HEK293 (cell line): Measurements from ENCODE around the gene SPRR2A.
A peak's percentile ranks its signal among the peaks of the same experiment; 100 is the strongest.

Experiments
- CTCF ChIA-PET: fragments of 350-600 bp; formaldehyde crosslinking; extraction: SDS; loops from one replicate; lab custom pipeline; 2021; ENCODE audit warnings: antibody characterized with exemption; lab: Yijun Ruan, JAX
- POLR2A ChIA-PET: fragments of 300-600 bp; formaldehyde crosslinking; extraction: SDS; loops from one replicate; lab custom pipeline; 2020; ENCODE audit warnings: antibody characterized with exemption, inconsistent platforms; lab: Yijun Ruan, JAX
- H3K27ac ChIP-seq: fragments of 200-500 bp; sonication (Bioruptor generic); 2 replicates; pipeline ENCODE4 v1.5.1; 2014; ENCODE audit warnings: low read depth, low read length, control low read depth, inconsistent platforms; ENCODE audit errors: extremely low read depth
- H3K36me3 ChIP-seq, 2 experiments: fragments of 200-500 bp in 1 of 2; sonication (Bioruptor generic) in 1 of 2; 1 replicate in 1 of 2; 2 replicates in 1 of 2; pipeline ENCODE4 v1.5.1; 2014 to 2017; ENCODE audit warnings: inconsistent platforms in 2 of 2, low read length in 2 of 2; ENCODE audit not compliant: control insufficient read depth in 2 of 2, insufficient read depth in 1 of 2
- H3K4me1 ChIP-seq: fragments of 200-500 bp; sonication (Bioruptor generic); 2 replicates; pipeline ENCODE4 v1.5.1; 2014; ENCODE audit warnings: mild to moderate bottlenecking, low read length, inconsistent platforms; ENCODE audit not compliant: control insufficient read depth, insufficient read depth
- H3K4me3 ChIP-seq: 2 replicates; pipeline ENCODE4 v1.5.1; 2011; ENCODE audit warnings: low read depth, mild to moderate bottlenecking, control low read depth, low read length, moderate library complexity
- H3K9me3 ChIP-seq: fragments of 200-500 bp; sonication (Bioruptor generic); 2 replicates; pipeline ENCODE4 v1.5.1; 2014; ENCODE audit warnings: low read depth, low read length, inconsistent platforms; ENCODE audit not compliant: control insufficient read depth, insufficient read depth
- CTCF ChIP-seq: fragments of 450-650 bp; formaldehyde crosslinking; IDR thresholded peaks from 2 replicates; pipeline ENCODE4 v1.5.1; 2016; ENCODE audit warnings: missing biosample characterization, missing genetic modification characterization
- HOXA7 ChIP-seq: sonication (generic); formaldehyde crosslinking; IDR thresholded peaks from 2 replicates; pipeline ENCODE4 v1.8.1; 2022; ENCODE audit warnings: missing genetic modification reagents, borderline replicate concordance
- HOXD13 ChIP-seq: sonication (generic); formaldehyde crosslinking; IDR thresholded peaks from 2 replicates; pipeline ENCODE4 v1.8.0; 2022; ENCODE audit warnings: missing genetic modification reagents, borderline replicate concordance
- KLF10 ChIP-seq: fragments of 450-650 bp; IDR thresholded peaks from 2 replicates; pipeline ENCODE4 v1.5.1; 2018; ENCODE audit warnings: missing biosample characterization, mild to moderate bottlenecking, missing genetic modification characterization
- REST ChIP-seq: fragments of 450-650 bp; formaldehyde crosslinking; IDR thresholded peaks from 2 replicates; pipeline ENCODE4 v1.5.1; 2016; ENCODE audit warnings: missing biosample characterization, missing genetic modification characterization
- SCRT2 ChIP-seq: fragments of 450-650 bp; formaldehyde crosslinking; IDR thresholded peaks from 2 replicates; pipeline ENCODE4 v1.5.1; 2016; ENCODE audit warnings: missing biosample characterization, missing genetic modification characterization
- ZBTB7A ChIP-seq: fragments of 450-650 bp; formaldehyde crosslinking; IDR thresholded peaks from 2 replicates; pipeline ENCODE4 v1.5.1; 2016; ENCODE audit warnings: low read depth, missing biosample characterization, missing genetic modification characterization
- ZBTB8A ChIP-seq: fragments of 450-650 bp; formaldehyde crosslinking; IDR thresholded peaks from 2 replicates; pipeline ENCODE4 v1.5.1; 2016; ENCODE audit warnings: missing biosample characterization, missing genetic modification characterization
- ZFP37 ChIP-seq: fragments of 450-650 bp; formaldehyde crosslinking; IDR thresholded peaks from 2 replicates; pipeline ENCODE4 v1.5.1; 2016; ENCODE audit warnings: missing biosample characterization, missing genetic modification characterization
- ZNF184 ChIP-seq: fragments of 450-650 bp; IDR thresholded peaks from 2 replicates; pipeline ENCODE4 v1.5.1; 2018; ENCODE audit warnings: missing biosample characterization, mild to moderate bottlenecking, missing genetic modification characterization
- ZNF211 ChIP-seq: fragments of 450-650 bp; formaldehyde crosslinking; IDR thresholded peaks from 2 replicates; pipeline ENCODE4 v1.5.1; 2016; ENCODE audit warnings: low read depth, missing biosample characterization, missing genetic modification characterization
- ZNF223 ChIP-seq: fragments of 450-650 bp; formaldehyde crosslinking; IDR thresholded peaks from 2 replicates; pipeline ENCODE4 v1.5.1; 2016; ENCODE audit warnings: missing biosample characterization, missing genetic modification characterization
- ZNF266 ChIP-seq: fragments of 450-650 bp; formaldehyde crosslinking; IDR thresholded peaks from 2 replicates; pipeline ENCODE4 v1.5.1; 2016; ENCODE audit warnings: missing biosample characterization, missing genetic modification characterization, low read depth
- ZNF350 ChIP-seq: fragments of 450-650 bp; formaldehyde crosslinking; IDR thresholded peaks from 2 replicates; pipeline ENCODE4 v1.5.0; 2017; ENCODE audit warnings: missing biosample characterization, mild to moderate bottlenecking, missing genetic modification characterization
- ZNF366 ChIP-seq: fragments of 450-650 bp; formaldehyde crosslinking; conservative IDR thresholded peaks from 2 replicates; pipeline ENCODE4 v1.5.1; 2016; ENCODE audit warnings: missing biosample characterization, missing genetic modification characterization
- ZNF596 ChIP-seq: fragments of 450-650 bp; IDR thresholded peaks from 2 replicates; pipeline ENCODE4 v1.5.0; 2018; ENCODE audit warnings: missing biosample characterization, mild to moderate bottlenecking, missing genetic modification characterization, moderate library complexity
- ZNF610 ChIP-seq: fragments of 450-650 bp; formaldehyde crosslinking; IDR thresholded peaks from 2 replicates; pipeline ENCODE4 v1.5.1; 2016; ENCODE audit warnings: missing biosample characterization, missing genetic modification characterization, borderline replicate concordance
- ZNF654 ChIP-seq: fragments of 450-650 bp; formaldehyde crosslinking; IDR thresholded peaks from 2 replicates; pipeline ENCODE4 v1.5.1; 2016; ENCODE audit warnings: low read depth, missing biosample characterization, missing genetic modification characterization
- ZNF660 ChIP-seq: fragments of 450-650 bp; IDR thresholded peaks from 2 replicates; pipeline ENCODE4 v1.5.1; 2018; ENCODE audit warnings: missing biosample characterization, mild to moderate bottlenecking, missing genetic modification characterization
- ZNF76 ChIP-seq: fragments of 450-650 bp; formaldehyde crosslinking; IDR thresholded peaks from 2 replicates; pipeline ENCODE4; 2016; ENCODE audit warnings: low read depth, missing biosample characterization, missing genetic modification characterization, borderline replicate concordance
- ZNF768 ChIP-seq: fragments of 450-650 bp; formaldehyde crosslinking; IDR thresholded peaks from 2 replicates; pipeline ENCODE4 v1.5.1; 2018; ENCODE audit warnings: missing biosample characterization, mild to moderate bottlenecking, missing genetic modification characterization
- ZNF777 ChIP-seq: fragments of 450-650 bp; formaldehyde crosslinking; IDR thresholded peaks from 2 replicates; pipeline ENCODE4 v1.5.1; 2017; ENCODE audit warnings: missing biosample characterization, missing genetic modification characterization, borderline replicate concordance
- TF ChIP-seq, protein P1 (sequence below): fragments of 450-650 bp; formaldehyde crosslinking; IDR thresholded peaks from 2 replicates; pipeline ENCODE4 v1.5.1; 2016; ENCODE audit warnings: missing biosample characterization, missing genetic modification characterization, borderline replicate concordance

SPRR2A gene

GRCh38 chr1:153035211-153035610, 22.1 kb downstream of the SPRR2A start (continued):
- no peak for TF ChIP-seq ZNF596 (tag by site-specific recombination)
- TF ChIP-seq ZNF366 (tag by site-specific recombination) = no peak
- TF ChIP-seq ZNF777 (tag by site-specific recombination) = no peak
- TF ChIP-seq ZNF223 = no peak
- TF ChIP-seq ZFP37 (tag by site-specific recombination) = no peak
- no peak for TF ChIP-seq ZNF768 (tag by site-specific recombination)
- TF ChIP-seq REST (tag by site-specific recombination) = no peak
- no peak for TF ChIP-seq ZNF184 (tag by site-specific recombination)

DNA sequence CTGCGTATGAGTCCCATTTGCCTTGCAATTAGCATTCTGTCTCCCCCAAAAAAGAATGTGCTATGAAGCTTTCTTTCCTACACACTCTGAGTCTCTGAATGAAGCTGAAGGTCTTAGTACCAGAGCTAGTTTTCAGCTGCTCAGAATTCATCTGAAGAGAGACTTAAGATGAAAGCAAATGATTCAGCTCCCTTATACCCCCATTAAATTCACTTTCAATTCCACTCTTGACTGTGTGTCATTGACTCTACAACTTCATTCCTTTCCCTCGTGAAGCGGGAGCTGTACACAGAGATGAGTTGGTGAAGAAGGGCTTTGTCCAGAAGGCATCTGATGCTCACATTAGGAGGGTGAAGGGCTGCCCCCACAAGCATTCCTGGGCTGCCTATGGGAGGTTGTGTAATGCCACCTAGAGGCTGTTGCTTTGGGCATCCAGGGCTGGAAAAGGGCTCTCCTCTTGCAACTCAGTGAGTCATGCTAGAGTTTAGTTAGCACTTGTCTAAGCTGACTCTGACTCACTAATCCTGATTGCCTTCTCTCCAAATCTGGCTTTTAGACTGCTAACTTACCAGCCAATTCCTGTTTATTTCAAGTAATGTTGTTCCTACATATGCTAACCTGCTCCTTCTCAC, 24.5 kb downstream of the SPRR2A start:
- POLR2A ChIA-PET = no interaction called here
- no peaks in the 10 kb centered on the region for H3K9me3 ChIP-seq
- TF ChIP-seq, protein P1, sequence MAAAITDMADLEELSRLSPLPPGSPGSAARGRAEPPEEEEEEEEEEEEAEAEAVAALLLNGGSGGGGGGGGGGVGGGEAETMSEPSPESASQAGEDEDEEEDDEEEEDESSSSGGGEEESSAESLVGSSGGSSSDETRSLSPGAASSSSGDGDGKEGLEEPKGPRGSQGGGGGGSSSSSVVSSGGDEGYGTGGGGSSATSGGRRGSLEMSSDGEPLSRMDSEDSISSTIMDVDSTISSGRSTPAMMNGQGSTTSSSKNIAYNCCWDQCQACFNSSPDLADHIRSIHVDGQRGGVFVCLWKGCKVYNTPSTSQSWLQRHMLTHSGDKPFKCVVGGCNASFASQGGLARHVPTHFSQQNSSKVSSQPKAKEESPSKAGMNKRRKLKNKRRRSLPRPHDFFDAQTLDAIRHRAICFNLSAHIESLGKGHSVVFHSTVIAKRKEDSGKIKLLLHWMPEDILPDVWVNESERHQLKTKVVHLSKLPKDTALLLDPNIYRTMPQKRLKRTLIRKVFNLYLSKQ = no peak
- TF ChIP-seq ZNF654 (tag by site-specific recombination) (peak; percentile 15; the same call in 1 of the 2 replicates), ZNF266 (tag by site-specific recombination) (no peak), SCRT2 (no peak), ZNF76 (tag by site-specific recombination) (no peak), ZNF350 (no peak), HOXD13 (CRISPR knock-in tag) (no peak), ZNF660 (tag by site-specific recombination) (peak; percentile 81; the same call in 1 of the 2 replicates)
- TF ChIP-seq, all 188 proteins: peak for 2

GRCh38 chr1:153032073-153032472, 25.2 kb downstream of the SPRR2A start:
- Histone ChIP-seq H3K36me3 (no peaks in the 10 kb centered on the region), H3K27ac (no peak overlapping the region), H3K4me1 (no peaks in the 10 kb centered on the region), H3K9me3 (no peaks in the 10 kb centered on the region), H3K4me3 (no peak overlapping the region)
- CTCF ChIA-PET = interaction anchor here (1.1 to 1.6 kb wide), 8 partner anchors 10 to 162 kb away, joined by 3 to 6 read pairs (median 4); partner anchors contain the start of genes SMCP and SPRR2D
- TF ChIP-seq ZNF610 (tag by site-specific recombination) = no peak
- TF ChIP-seq CTCF (tag by site-specific recombination) = no peak
- no peak for TF ChIP-seq ZBTB8A (tag by site-specific recombination)
- TF ChIP-seq ZNF211 = no peak
- no peak for TF ChIP-seq HOXA7 (CRISPR knock-in tag)
- TF ChIP-seq ZBTB7A (tag by site-specific recombination) = no peak
- no peak for TF ChIP-seq KLF10 (tag by site-specific recombination)
- POLR2A ChIA-PET = no interaction called here

More for the DNA sequence above, 24.5 kb downstream of the SPRR2A start:
- no peaks in the 10 kb centered on the region for H3K36me3 ChIP-seq
- CTCF ChIA-PET = interaction anchor here (1.1 to 1.6 kb wide), 7 partner anchors 9 to 162 kb away, joined by 3 to 6 read pairs (median 4); partner anchors contain the start of genes SMCP and SPRR2D
- H3K27ac ChIP-seq = no peak overlapping the region
- no peak overlapping the region for H3K4me3 ChIP-seq
- H3K4me1 ChIP-seq = no peaks in the 10 kb centered on the region
